PC-3 (cell line): Measurements from ENCODE around the gene ACTMAP.

Experiments used
- EZH2 ChIP-seq: fragments of 300-600 bp; sonication (generic); IDR thresholded peaks from one replicate; pipeline ENCODE4 v1.6.1; 2017; ENCODE audit warnings: antibody characterized with exemption, mild to moderate bottlenecking, low read length; ENCODE audit not compliant: unreplicated experiment
- EZH2phosphoT487 ChIP-seq: fragments of 300-600 bp; sonication (generic); IDR thresholded peaks from 2 replicates; pipeline ENCODE4 v1.6.1; 2018; ENCODE audit warnings: mild to moderate bottlenecking, antibody characterized with exemption, low read length, borderline replicate concordance
- TF ChIP-seq, protein P1 (sequence below): fragments of 300-600 bp; sonication (generic); conservative IDR thresholded peaks from 2 replicates; pipeline ENCODE4 v1.5.1; 2017; ENCODE audit warnings: antibody characterized with exemption, low read depth, mild to moderate bottlenecking, low read length

DNA sequence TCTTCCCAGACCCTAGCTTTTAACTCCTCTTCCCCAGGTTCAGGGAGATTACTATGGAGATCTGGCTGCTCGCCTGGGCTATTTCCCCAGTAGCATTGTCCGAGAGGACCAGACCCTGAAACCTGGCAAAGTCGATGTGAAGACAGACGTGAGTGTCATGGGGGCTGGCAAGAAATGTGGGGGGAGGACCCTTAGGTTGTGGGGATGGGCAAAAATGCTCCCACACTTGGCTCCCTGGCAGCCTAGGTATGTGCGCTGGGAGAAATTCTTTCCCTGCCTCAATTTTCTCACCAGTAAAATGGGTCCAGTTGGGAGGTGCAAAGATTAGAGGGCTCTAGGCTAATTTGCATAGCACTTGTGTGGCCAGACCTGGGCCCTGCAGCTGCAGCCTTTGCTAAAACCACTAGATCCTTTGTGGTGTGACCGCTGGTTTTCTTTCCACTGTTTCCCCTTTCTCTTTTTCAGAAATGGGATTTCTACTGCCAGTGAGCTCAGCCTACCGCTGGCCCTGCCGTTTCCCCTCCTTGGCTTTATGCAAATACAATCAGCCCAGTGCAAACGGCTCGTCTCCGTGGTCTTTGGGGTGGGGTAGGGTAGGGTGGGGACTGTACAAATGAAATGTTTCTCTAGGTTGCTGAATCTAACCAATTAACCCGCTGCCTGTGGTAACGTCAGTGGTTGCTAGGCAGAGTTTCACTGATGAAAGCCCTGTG, 26.8 kb upstream of the ACTMAP start:
- TF ChIP-seq EZH2 (no peak), EZH2phosphoT487 (no peak)
- TF ChIP-seq, protein P1, sequence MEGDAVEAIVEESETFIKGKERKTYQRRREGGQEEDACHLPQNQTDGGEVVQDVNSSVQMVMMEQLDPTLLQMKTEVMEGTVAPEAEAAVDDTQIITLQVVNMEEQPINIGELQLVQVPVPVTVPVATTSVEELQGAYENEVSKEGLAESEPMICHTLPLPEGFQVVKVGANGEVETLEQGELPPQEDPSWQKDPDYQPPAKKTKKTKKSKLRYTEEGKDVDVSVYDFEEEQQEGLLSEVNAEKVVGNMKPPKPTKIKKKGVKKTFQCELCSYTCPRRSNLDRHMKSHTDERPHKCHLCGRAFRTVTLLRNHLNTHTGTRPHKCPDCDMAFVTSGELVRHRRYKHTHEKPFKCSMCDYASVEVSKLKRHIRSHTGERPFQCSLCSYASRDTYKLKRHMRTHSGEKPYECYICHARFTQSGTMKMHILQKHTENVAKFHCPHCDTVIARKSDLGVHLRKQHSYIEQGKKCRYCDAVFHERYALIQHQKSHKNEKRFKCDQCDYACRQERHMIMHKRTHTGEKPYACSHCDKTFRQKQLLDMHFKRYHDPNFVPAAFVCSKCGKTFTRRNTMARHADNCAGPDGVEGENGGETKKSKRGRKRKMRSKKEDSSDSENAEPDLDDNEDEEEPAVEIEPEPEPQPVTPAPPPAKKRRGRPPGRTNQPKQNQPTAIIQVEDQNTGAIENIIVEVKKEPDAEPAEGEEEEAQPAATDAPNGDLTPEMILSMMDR = no peak
